Measurements from ENCODE around the gene HOXC11. TPM values are rescaled to one million over a fixed set of nuclear protein-coding genes. Genes with fewer than 3 reads are reported as not detected.

Gene HOXC11
- total RNA-seq, 1 experiment from 2014 or later: 2.2 TPM

- DNase-seq: no peak
These were observed 15.8 kb downstream of the HOXC11 start for GRCh38 chr12:53988541-53989226.

GRCh38 chr12:53989227-53990113, 16.5 kb downstream of the HOXC11 start:
- H3K36me3 ChIP-seq (ENCODE audit: control insufficient read depth, insufficient read depth, low read length): no peaks in the 10 kb centered on the region
- no TSS peak for BruUV-seq (replicated peaks)
- ChIA-PET CTCF (interaction anchor here (1.3 to 1.9 kb wide), 3 partner anchors 16 to 212 kb away, joined by 4 to 8 read pairs (median 4); no protein-coding TSS in a partner anchor), POLR2A (interaction anchor here (0.6 kb wide), 1 partner anchor 17 kb away, joined by 7 read pairs; no protein-coding TSS in a partner anchor)
- Mint-ChIP-seq H3K9me3 (ENCODE audit: unreplicated experiment) (no peaks in the 10 kb centered on the region), H3K36me3 (ENCODE audit: insufficient read depth, unreplicated experiment) (peaks cover 18% of the 10 kb centered on the region), H3K27ac (ENCODE audit: unreplicated experiment) (no peak overlapping the region), H3K27me3 (ENCODE audit: insufficient read depth, unreplicated experiment) (no peaks in the 10 kb centered on the region), H3K4me3 (ENCODE audit: unreplicated experiment) (peak overlapping the region; percentile 68), H3K4me1 (ENCODE audit: low read depth, unreplicated experiment) (peaks cover 28% of the 10 kb centered on the region)
- peak; percentile 23 to 45 for TF ChIP-seq CTCF (IDR thresholded peaks at IDR 0.05; ENCODE audit: insufficient read depth in 1 of 2, low read depth in 1 of 2, low read length in 1 of 2, severe bottlenecking in 1 of 2, unreplicated experiment in 1 of 2)
- no peaks in the 10 kb centered on the region for H3K9me3 ChIP-seq
- H3K4me3 ChIP-seq (ENCODE audit: low read depth, low read length): no peak overlapping the region
- intact Hi-C loops (cut with micrococcal nuclease; ENCODE audit: unreplicated experiment): loop anchor here (2.0 kb wide), 1 partner anchor 223 kb away; no protein-coding TSS in a partner anchor
- H3K27me3 ChIP-seq (replicated peaks; ENCODE audit: control insufficient read depth, insufficient read depth, low read length): no peaks in the 10 kb centered on the region
- peaks cover 32% of the 10 kb centered on the region for H3K4me1 ChIP-seq
- peak in 1 of 2 experiments; percentile 54 for DNase-seq

More at GRCh38 chr12:53988541-53989226, 15.8 kb downstream of the HOXC11 start:
- H3K27ac Mint-ChIP-seq (ENCODE audit: unreplicated experiment): no peak overlapping the region
- peaks cover 28% of the 10 kb centered on the region for H3K4me1 Mint-ChIP-seq (ENCODE audit: low read depth, unreplicated experiment)
- no peaks in the 10 kb centered on the region for H3K9me3 Mint-ChIP-seq (ENCODE audit: unreplicated experiment)
- CTCF ChIA-PET: interaction anchor here (0.5 to 1.9 kb wide), 13 partner anchors 12 to 242 kb away, joined by 3 to 8 read pairs (median 4); partner anchors contain the start of gene HOXC8
- BruUV-seq (replicated peaks): no TSS peak
- H3K4me3 ChIP-seq (ENCODE audit: low read depth, low read length): no peak overlapping the region
- no peaks in the 10 kb centered on the region for H3K27me3 Mint-ChIP-seq (ENCODE audit: insufficient read depth, unreplicated experiment)
- no peaks in the 10 kb centered on the region for H3K9me3 ChIP-seq
- H3K36me3 ChIP-seq (ENCODE audit: control insufficient read depth, insufficient read depth, low read length): no peaks in the 10 kb centered on the region
- H3K36me3 Mint-ChIP-seq (ENCODE audit: insufficient read depth, unreplicated experiment): peaks cover 13% of the 10 kb centered on the region
- peaks cover 37% of the 10 kb centered on the region for H3K4me1 ChIP-seq
- intact Hi-C loops (cut with micrococcal nuclease; ENCODE audit: unreplicated experiment): loop anchor here (2.0 kb wide), 1 partner anchor 222 kb away; no protein-coding TSS in a partner anchor
- no peak for TF ChIP-seq CTCF (IDR thresholded peaks at IDR 0.05; ENCODE audit: insufficient read depth in 1 of 2, low read depth in 1 of 2, low read length in 1 of 2, severe bottlenecking in 1 of 2, unreplicated experiment in 1 of 2)
- H3K27me3 ChIP-seq (replicated peaks; ENCODE audit: control insufficient read depth, insufficient read depth, low read length): no peaks in the 10 kb centered on the region
- peak overlapping the region; percentile 68 for H3K4me3 Mint-ChIP-seq (ENCODE audit: unreplicated experiment)
- POLR2A ChIA-PET: interaction anchor here (0.6 kb wide), 1 partner anchor 18 kb away, joined by 7 read pairs; no protein-coding TSS in a partner anchor
